HEK293 (cell line): ENCODE results near the gene B4GALNT1.
"Not testable (repeated sequence)": the region's sequence is repeated elsewhere in the genome, so short reads cannot be mapped to it uniquely, and the experiment has no call there.

Experiments used
- CTCF ChIA-PET: fragments of 350-600 bp; formaldehyde crosslinking; extraction: SDS; loops from one replicate; lab custom pipeline; 2021; ENCODE audit warnings: antibody characterized with exemption; lab: Yijun Ruan, JAX
- POLR2A ChIA-PET: fragments of 300-600 bp; formaldehyde crosslinking; extraction: SDS; loops from one replicate; lab custom pipeline; 2020; ENCODE audit warnings: antibody characterized with exemption, inconsistent platforms; lab: Yijun Ruan, JAX
- H3K27ac ChIP-seq: fragments of 200-500 bp; sonication (Bioruptor generic); 2 replicates; pipeline ENCODE4 v1.5.1; 2014; ENCODE audit warnings: low read depth, low read length, control low read depth, inconsistent platforms; ENCODE audit errors: extremely low read depth
- H3K36me3 ChIP-seq, 2 experiments: fragments of 200-500 bp in 1 of 2; sonication (Bioruptor generic) in 1 of 2; 1 replicate in 1 of 2; 2 replicates in 1 of 2; pipeline ENCODE4 v1.5.1; 2014 to 2017; ENCODE audit warnings: inconsistent platforms in 2 of 2, low read length in 2 of 2; ENCODE audit not compliant: control insufficient read depth in 2 of 2, insufficient read depth in 1 of 2
- H3K4me1 ChIP-seq: fragments of 200-500 bp; sonication (Bioruptor generic); 2 replicates; pipeline ENCODE4 v1.5.1; 2014; ENCODE audit warnings: mild to moderate bottlenecking, low read length, inconsistent platforms; ENCODE audit not compliant: control insufficient read depth, insufficient read depth
- H3K4me3 ChIP-seq: 2 replicates; pipeline ENCODE4 v1.5.1; 2011; ENCODE audit warnings: low read depth, mild to moderate bottlenecking, control low read depth, low read length, moderate library complexity
- H3K9me3 ChIP-seq: fragments of 200-500 bp; sonication (Bioruptor generic); 2 replicates; pipeline ENCODE4 v1.5.1; 2014; ENCODE audit warnings: low read depth, low read length, inconsistent platforms; ENCODE audit not compliant: control insufficient read depth, insufficient read depth
- BCL11A ChIP-seq: fragments of 450-650 bp; formaldehyde crosslinking; IDR thresholded peaks from 2 replicates; pipeline ENCODE4 v1.5.1; 2016; ENCODE audit warnings: low read depth, missing biosample characterization, missing genetic modification characterization
- GLI2 ChIP-seq: fragments of 450-650 bp; formaldehyde crosslinking; IDR thresholded peaks from 2 replicates; pipeline ENCODE4; 2017; ENCODE audit warnings: missing biosample characterization, missing genetic modification characterization, low read depth, borderline replicate concordance
- ZBTB21 ChIP-seq: fragments of 450-650 bp; formaldehyde crosslinking; IDR thresholded peaks from 2 replicates; pipeline ENCODE4 v1.5.1; 2017; ENCODE audit warnings: missing biosample characterization, missing genetic modification characterization
- ZBTB8A ChIP-seq: fragments of 450-650 bp; formaldehyde crosslinking; IDR thresholded peaks from 2 replicates; pipeline ENCODE4 v1.5.1; 2016; ENCODE audit warnings: missing biosample characterization, missing genetic modification characterization
- ZNF140 ChIP-seq: fragments of 450-650 bp; formaldehyde crosslinking; IDR thresholded peaks from 2 replicates; pipeline ENCODE4 v1.5.1; 2016; ENCODE audit warnings: missing biosample characterization, missing genetic modification characterization
- ZNF266 ChIP-seq: fragments of 450-650 bp; formaldehyde crosslinking; IDR thresholded peaks from 2 replicates; pipeline ENCODE4 v1.5.1; 2016; ENCODE audit warnings: missing biosample characterization, missing genetic modification characterization, low read depth
- ZNF274 ChIP-seq, 2 experiments: fragments of 200-500 bp in 1 of 2; fragments of 450-650 bp in 1 of 2; sonication (Bioruptor generic) in 1 of 2; formaldehyde crosslinking in 1 of 2; IDR thresholded peaks; 2 replicates each; pipeline versions ENCODE4 v1.5.1 to v1.6.1; 2014 to 2016; ENCODE audit warnings: borderline replicate concordance in 1 of 2, inconsistent platforms in 1 of 2, low read length in 1 of 2, missing biosample characterization in 1 of 2, missing genetic modification characterization in 1 of 2
- ZNF394 ChIP-seq: fragments of 450-650 bp; formaldehyde crosslinking; IDR thresholded peaks from 2 replicates; pipeline ENCODE4 v1.5.1; 2016; ENCODE audit warnings: missing biosample characterization, missing genetic modification characterization, mild to moderate bottlenecking, moderate library complexity, borderline replicate concordance
- ZNF426 ChIP-seq: fragments of 450-650 bp; formaldehyde crosslinking; IDR thresholded peaks from 2 replicates; pipeline ENCODE4 v1.5.1; 2017; ENCODE audit warnings: missing biosample characterization, missing genetic modification characterization, mild to moderate bottlenecking, inconsistent platforms, moderate library complexity
- ZNF433 ChIP-seq: fragments of 450-650 bp; formaldehyde crosslinking; IDR thresholded peaks from 2 replicates; pipeline ENCODE4 v1.5.1; 2016; ENCODE audit warnings: missing biosample characterization, missing genetic modification characterization, low read depth
- ZNF555 ChIP-seq: fragments of 450-650 bp; formaldehyde crosslinking; conservative IDR thresholded peaks from 2 replicates; pipeline ENCODE4 v1.5.1; 2017; ENCODE audit warnings: missing biosample characterization, mild to moderate bottlenecking, missing genetic modification characterization, inconsistent platforms
- ZNF558 ChIP-seq: fragments of 450-650 bp; formaldehyde crosslinking; IDR thresholded peaks from 2 replicates; pipeline ENCODE4 v1.5.1; 2016; ENCODE audit warnings: missing biosample characterization, missing genetic modification characterization
- ZNF623 ChIP-seq: fragments of 450-650 bp; formaldehyde crosslinking; IDR thresholded peaks from 2 replicates; pipeline ENCODE4 v1.5.1; 2016; ENCODE audit warnings: missing biosample characterization, missing genetic modification characterization
- ZNF664 ChIP-seq: fragments of 450-650 bp; formaldehyde crosslinking; IDR thresholded peaks from 2 replicates; pipeline ENCODE4 v1.5.1; 2016; ENCODE audit warnings: missing biosample characterization, missing genetic modification characterization
- ZSCAN30 ChIP-seq: fragments of 450-650 bp; IDR thresholded peaks from 2 replicates; pipeline ENCODE4 v1.5.1; 2018; ENCODE audit warnings: missing biosample characterization, mild to moderate bottlenecking, missing genetic modification characterization, moderate library complexity
- TF ChIP-seq, protein P1 (sequence below): fragments of 450-650 bp; formaldehyde crosslinking; IDR thresholded peaks from 2 replicates; pipeline ENCODE4 v1.5.1; 2016; ENCODE audit warnings: missing biosample characterization, missing genetic modification characterization
- TF ChIP-seq, protein P2 (sequence below): fragments of 450-650 bp; formaldehyde crosslinking; IDR thresholded peaks from 2 replicates; pipeline ENCODE4 v1.5.1; 2016; ENCODE audit warnings: missing biosample characterization, missing genetic modification characterization
- TF ChIP-seq, protein P3 (sequence below): fragments of 450-650 bp; formaldehyde crosslinking; conservative IDR thresholded peaks from 2 replicates; pipeline ENCODE4 v1.5.1; 2016; ENCODE audit warnings: low read depth, missing biosample characterization, missing genetic modification characterization
- TF ChIP-seq, protein P4 (sequence below): fragments of 450-650 bp; formaldehyde crosslinking; conservative IDR thresholded peaks from 2 replicates; pipeline ENCODE4 v1.5.1; 2016; ENCODE audit warnings: low read depth, missing biosample characterization, missing genetic modification characterization

The B4GALNT1 gene

DNA sequence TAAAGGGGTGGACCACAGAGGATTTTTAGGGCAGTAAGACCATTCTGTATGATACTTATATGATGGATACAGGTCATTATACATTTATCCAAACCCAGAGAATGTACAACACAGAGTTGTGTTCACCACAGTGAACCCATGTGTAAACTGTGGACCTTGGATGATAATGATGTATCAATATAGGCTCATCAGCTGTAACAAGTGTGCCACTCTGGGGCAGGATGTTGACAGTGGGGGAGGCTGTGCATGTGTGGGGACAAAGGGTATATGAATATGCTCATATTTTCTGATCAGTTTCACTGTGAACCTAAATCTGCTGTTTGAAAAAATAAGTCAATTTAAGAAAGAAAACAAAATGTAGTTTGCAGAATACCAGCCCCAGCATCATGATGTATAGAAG, 46.7 kb upstream of the B4GALNT1 start:
- no peak overlapping the region for H3K27ac ChIP-seq
- H3K36me3 ChIP-seq: no peaks in the 10 kb centered on the region
- no peaks in the 10 kb centered on the region for H3K9me3 ChIP-seq
- ChIA-PET POLR2A (no interaction called here), CTCF (interaction anchor here (0.7 kb wide), 1 partner anchor 46 kb away, joined by 3 read pairs; the partner anchor contains the start of gene B4GALNT1)
- H3K4me1 ChIP-seq: no peaks in the 10 kb centered on the region
- TF ChIP-seq ZSCAN30 (tag by site-specific recombination): no peak
- TF ChIP-seq, protein P1, sequence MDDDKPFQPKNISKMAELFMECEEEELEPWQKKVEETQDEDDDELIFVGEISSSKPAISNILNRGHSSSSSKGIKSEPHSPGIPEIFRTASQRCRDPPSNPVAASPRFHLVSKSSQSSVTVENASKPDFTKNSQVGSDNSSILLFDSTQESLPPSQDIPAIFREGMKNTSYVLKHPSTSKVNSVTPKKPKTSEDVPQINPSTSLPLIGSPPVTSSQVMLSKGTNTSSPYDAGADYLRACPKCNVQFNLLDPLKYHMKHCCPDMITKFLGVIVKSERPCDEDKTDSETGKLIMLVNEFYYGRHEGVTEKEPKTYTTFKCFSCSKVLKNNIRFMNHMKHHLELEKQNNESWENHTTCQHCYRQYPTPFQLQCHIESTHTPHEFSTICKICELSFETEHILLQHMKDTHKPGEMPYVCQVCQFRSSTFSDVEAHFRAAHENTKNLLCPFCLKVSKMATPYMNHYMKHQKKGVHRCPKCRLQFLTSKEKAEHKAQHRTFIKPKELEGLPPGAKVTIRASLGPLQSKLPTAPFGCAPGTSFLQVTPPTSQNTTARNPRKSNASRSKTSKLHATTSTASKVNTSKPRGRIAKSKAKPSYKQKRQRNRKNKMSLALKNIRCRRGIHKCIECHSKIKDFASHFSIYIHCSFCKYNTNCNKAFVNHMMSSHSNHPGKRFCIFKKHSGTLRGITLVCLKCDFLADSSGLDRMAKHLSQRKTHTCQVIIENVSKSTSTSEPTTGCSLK: no peak
- no peak for TF ChIP-seq BCL11A
- no peak for TF ChIP-seq ZNF274 (IDR thresholded peaks at IDR 0.05; ENCODE audit: low read length)
- TF ChIP-seq ZNF274 (tag by site-specific recombination; IDR thresholded peaks at IDR 0.05; ENCODE audit: borderline replicate concordance): no peak
- TF ChIP-seq ZNF664: no peak
- H3K4me3 ChIP-seq: no peak overlapping the region

DNA sequence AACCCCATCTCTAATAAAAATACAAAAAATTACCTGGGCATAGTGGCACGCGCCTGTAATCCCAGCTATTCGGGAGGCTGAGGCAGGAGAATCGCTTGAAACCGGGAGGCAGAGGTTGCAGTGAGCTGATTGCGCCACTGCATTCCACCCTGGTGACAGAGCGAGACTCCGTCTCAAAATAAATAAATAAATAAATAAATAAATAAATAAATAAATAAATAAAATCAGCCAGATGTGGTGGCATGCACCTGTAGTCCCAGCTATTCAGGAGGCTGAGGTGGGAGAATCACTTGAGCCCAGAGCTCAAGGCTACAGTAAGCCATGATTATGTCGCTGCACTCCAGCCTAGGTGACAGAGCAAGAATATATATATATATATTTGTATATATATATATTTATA, 44.9 kb upstream of the B4GALNT1 start:
- H3K4me3 ChIP-seq, H3K27ac ChIP-seq, H3K36me3 ChIP-seq, H3K9me3 ChIP-seq, H3K4me1 ChIP-seq, POLR2A ChIA-PET: not testable (repeated sequence)
- CTCF ChIA-PET: interaction anchor here (0.6 to 1.0 kb wide), 2 partner anchors 45 to 58 kb away, joined by 4 read pairs; partner anchors contain the start of gene B4GALNT1
- TF ChIP-seq, protein P2, sequence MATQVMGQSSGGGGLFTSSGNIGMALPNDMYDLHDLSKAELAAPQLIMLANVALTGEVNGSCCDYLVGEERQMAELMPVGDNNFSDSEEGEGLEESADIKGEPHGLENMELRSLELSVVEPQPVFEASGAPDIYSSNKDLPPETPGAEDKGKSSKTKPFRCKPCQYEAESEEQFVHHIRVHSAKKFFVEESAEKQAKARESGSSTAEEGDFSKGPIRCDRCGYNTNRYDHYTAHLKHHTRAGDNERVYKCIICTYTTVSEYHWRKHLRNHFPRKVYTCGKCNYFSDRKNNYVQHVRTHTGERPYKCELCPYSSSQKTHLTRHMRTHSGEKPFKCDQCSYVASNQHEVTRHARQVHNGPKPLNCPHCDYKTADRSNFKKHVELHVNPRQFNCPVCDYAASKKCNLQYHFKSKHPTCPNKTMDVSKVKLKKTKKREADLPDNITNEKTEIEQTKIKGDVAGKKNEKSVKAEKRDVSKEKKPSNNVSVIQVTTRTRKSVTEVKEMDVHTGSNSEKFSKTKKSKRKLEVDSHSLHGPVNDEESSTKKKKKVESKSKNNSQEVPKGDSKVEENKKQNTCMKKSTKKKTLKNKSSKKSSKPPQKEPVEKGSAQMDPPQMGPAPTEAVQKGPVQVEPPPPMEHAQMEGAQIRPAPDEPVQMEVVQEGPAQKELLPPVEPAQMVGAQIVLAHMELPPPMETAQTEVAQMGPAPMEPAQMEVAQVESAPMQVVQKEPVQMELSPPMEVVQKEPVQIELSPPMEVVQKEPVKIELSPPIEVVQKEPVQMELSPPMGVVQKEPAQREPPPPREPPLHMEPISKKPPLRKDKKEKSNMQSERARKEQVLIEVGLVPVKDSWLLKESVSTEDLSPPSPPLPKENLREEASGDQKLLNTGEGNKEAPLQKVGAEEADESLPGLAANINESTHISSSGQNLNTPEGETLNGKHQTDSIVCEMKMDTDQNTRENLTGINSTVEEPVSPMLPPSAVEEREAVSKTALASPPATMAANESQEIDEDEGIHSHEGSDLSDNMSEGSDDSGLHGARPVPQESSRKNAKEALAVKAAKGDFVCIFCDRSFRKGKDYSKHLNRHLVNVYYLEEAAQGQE: peak; percentile 51
- peak; percentile 30; the same call in 1 of the 2 replicates for TF ChIP-seq GLI2 (tag by site-specific recombination)
- TF ChIP-seq, protein P3, sequence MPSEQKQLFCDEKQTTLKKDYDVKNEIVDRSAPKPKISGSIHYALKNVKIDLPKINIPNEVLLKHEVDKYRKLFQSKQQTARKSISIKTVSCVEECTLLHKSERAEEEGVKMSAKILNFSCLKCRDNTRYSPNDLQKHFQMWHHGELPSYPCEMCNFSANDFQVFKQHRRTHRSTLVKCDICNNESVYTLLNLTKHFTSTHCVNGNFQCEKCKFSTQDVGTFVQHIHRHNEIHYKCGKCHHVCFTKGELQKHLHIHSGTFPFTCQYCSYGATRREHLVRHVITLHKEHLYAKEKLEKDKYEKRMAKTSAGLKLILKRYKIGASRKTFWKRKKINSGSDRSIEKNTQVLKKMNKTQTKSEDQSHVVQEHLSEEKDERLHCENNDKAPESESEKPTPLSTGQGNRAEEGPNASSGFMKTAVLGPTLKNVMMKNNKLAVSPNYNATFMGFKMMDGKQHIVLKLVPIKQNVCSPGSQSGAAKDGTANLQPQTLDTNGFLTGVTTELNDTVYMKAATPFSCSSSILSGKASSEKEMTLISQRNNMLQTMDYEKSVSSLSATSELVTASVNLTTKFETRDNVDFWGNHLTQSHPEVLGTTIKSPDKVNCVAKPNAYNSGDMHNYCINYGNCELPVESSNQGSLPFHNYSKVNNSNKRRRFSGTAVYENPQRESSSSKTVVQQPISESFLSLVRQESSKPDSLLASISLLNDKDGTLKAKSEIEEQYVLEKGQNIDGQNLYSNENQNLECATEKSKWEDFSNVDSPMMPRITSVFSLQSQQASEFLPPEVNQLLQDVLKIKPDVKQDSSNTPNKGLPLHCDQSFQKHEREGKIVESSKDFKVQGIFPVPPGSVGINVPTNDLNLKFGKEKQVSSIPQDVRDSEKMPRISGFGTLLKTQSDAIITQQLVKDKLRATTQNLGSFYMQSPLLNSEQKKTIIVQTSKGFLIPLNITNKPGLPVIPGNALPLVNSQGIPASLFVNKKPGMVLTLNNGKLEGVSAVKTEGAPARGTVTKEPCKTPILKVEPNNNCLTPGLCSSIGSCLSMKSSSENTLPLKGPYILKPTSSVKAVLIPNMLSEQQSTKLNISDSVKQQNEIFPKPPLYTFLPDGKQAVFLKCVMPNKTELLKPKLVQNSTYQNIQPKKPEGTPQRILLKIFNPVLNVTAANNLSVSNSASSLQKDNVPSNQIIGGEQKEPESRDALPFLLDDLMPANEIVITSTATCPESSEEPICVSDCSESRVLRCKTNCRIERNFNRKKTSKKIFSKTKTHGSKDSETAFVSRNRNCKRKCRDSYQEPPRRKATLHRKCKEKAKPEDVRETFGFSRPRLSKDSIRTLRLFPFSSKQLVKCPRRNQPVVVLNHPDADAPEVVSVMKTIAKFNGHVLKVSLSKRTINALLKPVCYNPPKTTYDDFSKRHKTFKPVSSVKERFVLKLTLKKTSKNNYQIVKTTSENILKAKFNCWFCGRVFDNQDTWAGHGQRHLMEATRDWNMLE (tag by site-specific recombination): peak; percentile 85
- peak; percentile 41; the same call in 1 of the 2 replicates for TF ChIP-seq ZBTB8A
- TF ChIP-seq, protein P4, sequence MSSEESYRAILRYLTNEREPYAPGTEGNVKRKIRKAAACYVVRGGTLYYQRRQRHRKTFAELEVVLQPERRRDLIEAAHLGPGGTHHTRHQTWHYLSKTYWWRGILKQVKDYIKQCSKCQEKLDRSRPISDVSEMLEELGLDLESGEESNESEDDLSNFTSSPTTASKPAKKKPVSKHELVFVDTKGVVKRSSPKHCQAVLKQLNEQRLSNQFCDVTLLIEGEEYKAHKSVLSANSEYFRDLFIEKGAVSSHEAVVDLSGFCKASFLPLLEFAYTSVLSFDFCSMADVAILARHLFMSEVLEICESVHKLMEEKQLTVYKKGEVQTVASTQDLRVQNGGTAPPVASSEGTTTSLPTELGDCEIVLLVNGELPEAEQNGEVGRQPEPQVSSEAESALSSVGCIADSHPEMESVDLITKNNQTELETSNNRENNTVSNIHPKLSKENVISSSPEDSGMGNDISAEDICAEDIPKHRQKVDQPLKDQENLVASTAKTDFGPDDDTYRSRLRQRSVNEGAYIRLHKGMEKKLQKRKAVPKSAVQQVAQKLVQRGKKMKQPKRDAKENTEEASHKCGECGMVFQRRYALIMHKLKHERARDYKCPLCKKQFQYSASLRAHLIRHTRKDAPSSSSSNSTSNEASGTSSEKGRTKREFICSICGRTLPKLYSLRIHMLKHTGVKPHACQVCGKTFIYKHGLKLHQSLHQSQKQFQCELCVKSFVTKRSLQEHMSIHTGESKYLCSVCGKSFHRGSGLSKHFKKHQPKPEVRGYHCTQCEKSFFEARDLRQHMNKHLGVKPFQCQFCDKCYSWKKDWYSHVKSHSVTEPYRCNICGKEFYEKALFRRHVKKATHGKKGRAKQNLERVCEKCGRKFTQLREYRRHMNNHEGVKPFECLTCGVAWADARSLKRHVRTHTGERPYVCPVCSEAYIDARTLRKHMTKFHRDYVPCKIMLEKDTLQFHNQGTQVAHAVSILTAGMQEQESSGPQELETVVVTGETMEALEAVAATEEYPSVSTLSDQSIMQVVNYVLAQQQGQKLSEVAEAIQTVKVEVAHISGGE: peak; percentile 76
- TF ChIP-seq ZBTB21 (tag by site-specific recombination): 0 out of 2 replicates have a peak, but pooled peaks have one; percentile 15
- 0 out of 2 replicates have a peak, but pooled peaks have one; percentile 49 for TF ChIP-seq ZNF558 (tag by site-specific recombination)
- TF ChIP-seq ZNF394: peak; percentile 84; the same call in 1 of the 2 replicates
- peak; percentile 70 for TF ChIP-seq ZNF555
- peak; percentile 67 for TF ChIP-seq ZNF623 (tag by site-specific recombination)
- peak; percentile 67; the same call in 1 of the 2 replicates for TF ChIP-seq ZNF140 (tag by site-specific recombination)
- 0 out of 2 replicates have a peak, but pooled peaks have one; percentile 27 for TF ChIP-seq ZNF266
- 0 out of 2 replicates have a peak, but pooled peaks have one; percentile 32 for TF ChIP-seq ZNF664
- TF ChIP-seq ZNF433: peak; percentile 53; the same call in 1 of the 2 replicates
- peak; percentile 73 for TF ChIP-seq ZNF426 (tag by site-specific recombination)
